GM23338 (cell line): ENCODE data around the gene DHX30. TPM values are rescaled to one million over a fixed set of nuclear protein-coding genes. Genes with fewer than 3 reads are reported as not detected.

ENCODE experiments used
- ATAC-seq: fragments of 200-7000 bp; cut with Tn5 transposase; 3 replicates; pipeline ENCODE4 v1.9.1; 2020
- DNase-seq: peaks from one replicate; pipeline ENCODE4 v3.0.0-alpha.2; 2015; ENCODE audit warnings: low spot score
- H2AFZ ChIP-seq: fragments of 200-600 bp; sonication (generic); 2 replicates; pipeline ENCODE4 v1.8.0; 2016; ENCODE audit warnings: antibody characterized with exemption, mild to moderate bottlenecking, moderate library complexity
- H3F3A ChIP-seq: fragments of 200-600 bp; sonication (generic); replicated peaks from 2 replicates; pipeline ENCODE4 v1.8.0; 2017; ENCODE audit warnings: antibody characterized with exemption, mixed run types, low read depth
- H3K27ac ChIP-seq: fragments of 200-600 bp; sonication (generic); 2 replicates; pipeline ENCODE4 v1.6.1; 2016; ENCODE audit warnings: low read depth
- H3K27me3 ChIP-seq: fragments of 200-600 bp; sonication (generic); 2 replicates; pipeline ENCODE4 v1.8.0; 2016; ENCODE audit warnings: mild to moderate bottlenecking, mixed run types, moderate library complexity; ENCODE audit not compliant: insufficient read depth
- H3K36me3 ChIP-seq: fragments of 200-600 bp; sonication (generic); 2 replicates; pipeline ENCODE4 v1.8.0; 2016; ENCODE audit warnings: mild to moderate bottlenecking; ENCODE audit not compliant: insufficient read depth
- H3K4me1 ChIP-seq: fragments of 200-600 bp; sonication (generic); 2 replicates; pipeline ENCODE4 v1.8.0; 2016; ENCODE audit warnings: mild to moderate bottlenecking, moderate library complexity; ENCODE audit not compliant: insufficient read depth
- H3K4me2 ChIP-seq: fragments of 200-600 bp; sonication (generic); 2 replicates; pipeline ENCODE4 v1.7.1; 2017; ENCODE audit warnings: mixed run types
- H3K4me3 ChIP-seq: fragments of 200-600 bp; sonication (generic); 2 replicates; pipeline ENCODE4 v1.6.1; 2016; ENCODE audit warnings: mixed run types
- H3K79me2 ChIP-seq: fragments of 200-600 bp; sonication (generic); replicated peaks from 2 replicates; pipeline ENCODE4 v1.8.0; 2017; ENCODE audit warnings: mild to moderate bottlenecking; ENCODE audit not compliant: insufficient read depth
- H3K9me2 ChIP-seq: fragments of 200-600 bp; sonication (generic); 2 replicates; pipeline ENCODE4 v1.8.0; 2017; ENCODE audit not compliant: insufficient read depth
- H4K20me1 ChIP-seq: fragments of 200-600 bp; sonication (generic); replicated peaks from 2 replicates; pipeline ENCODE4 v1.8.0; 2017; ENCODE audit warnings: mild to moderate bottlenecking; ENCODE audit not compliant: insufficient read depth
- H3K27ac Mint-ChIP-seq: 2 replicates; pipeline ENCODE4 v1.8.0; 2020; ENCODE audit warnings: inconsistent platforms, mild to moderate bottlenecking, moderate library complexity, mixed read lengths
- H3K27me3 Mint-ChIP-seq: 3 replicates; pipeline ENCODE4 v1.8.0; 2022; ENCODE audit warnings: low read depth, mild to moderate bottlenecking, moderate library complexity, mixed read lengths, inconsistent platforms; ENCODE audit not compliant: insufficient read depth, poor library complexity
- H3K36me3 Mint-ChIP-seq: 3 replicates; pipeline ENCODE4 v1.8.0; 2021; ENCODE audit warnings: low read depth, mild to moderate bottlenecking, inconsistent platforms, moderate library complexity, mixed read lengths
- H3K4me1 Mint-ChIP-seq: 3 replicates; pipeline ENCODE4 v1.8.0; 2020; ENCODE audit warnings: mild to moderate bottlenecking, inconsistent platforms, mixed read lengths
- H3K4me3 Mint-ChIP-seq: 3 replicates; pipeline ENCODE4 v1.8.0; 2021; ENCODE audit warnings: moderate library complexity, mild to moderate bottlenecking, inconsistent platforms, mixed read lengths
- H3K9me3 Mint-ChIP-seq: 3 replicates; pipeline ENCODE4 v1.8.0; 2020; ENCODE audit warnings: moderate library complexity, mild to moderate bottlenecking, inconsistent platforms, mixed read lengths
- EZH2phosphoT487 ChIP-seq: fragments of 200-600 bp; sonication (generic); IDR thresholded peaks from one replicate; pipeline ENCODE4 v1.8.1; 2018; ENCODE audit warnings: antibody characterized with exemption; ENCODE audit not compliant: unreplicated experiment
- JUNB ChIP-seq: IDR thresholded peaks from one replicate; pipeline ENCODE4 v1.6.1; 2016; ENCODE audit warnings: antibody characterized with exemption; ENCODE audit not compliant: unreplicated experiment
- POLR2AphosphoS5 ChIP-seq: IDR thresholded peaks from 2 replicates; pipeline ENCODE4 v1.6.1; 2016; ENCODE audit warnings: antibody characterized with exemption, low read depth
- ZNF331 ChIP-seq: fragments of 250-450 bp; sonication (Bioruptor Pico); IDR thresholded peaks from 2 replicates; pipeline ENCODE4 v1.5.0; 2020; ENCODE audit warnings: low read depth, mild to moderate bottlenecking, moderate library complexity
- polyA plus RNA-seq: library from polyadenylated mRNA; unstranded; fragments of >200 nt; fragmentation: Nextera tagmentation; extraction: Ambion mirVana; gene quantifications from 2 replicates; pipeline ENCODE4 v1.2.1, GENCODE V29; 2016
- total RNA-seq: library from RNA; depleted of rRNA; stranded (reverse); fragments of >200 nt; shearing (Covaris generic); gene quantifications from 2 replicates; pipeline ENCODE4 v1.2.3, GENCODE V29; 2014
- TF ChIP-seq, protein P1 (sequence below): IDR thresholded peaks from one replicate; pipeline ENCODE4 v1.6.1; 2018; ENCODE audit warnings: antibody characterized with exemption; ENCODE audit not compliant: unreplicated experiment
- TF ChIP-seq, protein P2 (sequence below), 2 experiments: fragments of 200-600 bp in 1 of 2; sonication (generic) in 1 of 2; conservative IDR thresholded peaks; 2 replicates each; pipeline versions ENCODE4 v1.5.1 to v1.6.1; 2016 to 2017; ENCODE audit warnings: antibody characterized with exemption in 2 of 2, low read depth in 2 of 2, mild to moderate bottlenecking in 2 of 2, moderate library complexity in 1 of 2
- TF ChIP-seq, protein P3 (sequence below): fragments of 250-450 bp; sonication (Bioruptor Pico); IDR thresholded peaks from 2 replicates; pipeline ENCODE4 v1.5.0; 2020; ENCODE audit warnings: mild to moderate bottlenecking, moderate library complexity

Gene DHX30
- total and polyA plus RNA-seq, 2 experiments from 2014 or later = 47.5 to 125 TPM

DNA sequence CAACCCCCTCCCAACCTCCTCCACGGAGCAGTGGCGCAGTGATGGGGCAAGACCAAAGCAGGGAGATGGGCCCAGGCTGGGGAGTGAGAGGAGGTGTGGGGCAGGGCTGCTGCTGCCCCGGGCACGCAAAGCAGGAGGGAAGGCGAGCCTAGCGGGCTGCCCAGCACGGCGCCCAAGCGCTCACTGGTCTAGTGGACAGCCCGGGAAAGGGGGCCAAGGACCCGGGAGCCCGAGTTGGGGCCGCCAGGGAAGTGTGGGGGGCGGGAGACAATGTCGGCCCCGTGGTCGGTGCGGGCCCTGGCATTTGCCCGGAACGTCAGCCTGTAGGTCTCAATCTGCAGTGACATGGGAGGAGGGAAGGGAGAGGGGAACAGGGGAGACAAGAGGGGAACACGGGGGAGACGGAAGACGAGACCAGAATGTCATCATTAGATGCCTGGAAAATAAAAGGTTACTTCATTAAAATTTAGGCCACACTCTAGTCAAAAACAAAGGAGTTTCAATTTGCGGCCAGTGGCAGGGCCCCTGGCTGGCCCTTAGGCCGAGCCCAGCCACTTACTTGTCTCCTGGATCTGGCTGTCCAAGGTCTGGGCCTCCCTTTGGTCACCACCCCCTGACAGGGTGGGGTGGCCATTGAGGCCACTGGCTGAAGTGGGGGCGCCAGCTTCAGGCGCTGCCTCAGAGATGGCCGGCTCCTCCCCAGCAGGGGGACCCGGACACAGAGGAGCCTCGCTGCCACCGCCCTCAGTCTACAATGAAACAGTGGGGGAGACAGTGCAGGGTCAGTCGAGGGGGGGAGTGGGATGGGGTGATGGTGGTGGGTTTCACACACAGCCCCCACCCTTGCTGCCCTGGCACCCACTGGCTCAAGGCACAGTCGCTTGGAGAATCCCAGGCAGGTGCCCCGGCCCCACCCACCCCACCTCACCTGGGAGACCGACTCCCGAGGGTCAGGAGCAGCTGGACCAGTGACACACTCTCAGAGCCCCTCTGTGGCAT, 50.0 kb downstream of the DHX30 start:
- Mint-ChIP-seq H3K4me3 (no peak overlapping the region), H3K36me3 (peaks cover 70% of the 10 kb centered on the region), H3K4me1 (peaks cover 2% of the 10 kb centered on the region), H3K27ac (no peak overlapping the region), H3K9me3 (no peaks in the 10 kb centered on the region), H3K27me3 (peaks cover 42% of the 10 kb centered on the region)
- TF ChIP-seq POLR2AphosphoS5 (no peak), EZH2phosphoT487 (no peak), JUNB (no peak), ZNF331 (CRISPR knock-in tag) (no peak)
- TF ChIP-seq, protein P1, sequence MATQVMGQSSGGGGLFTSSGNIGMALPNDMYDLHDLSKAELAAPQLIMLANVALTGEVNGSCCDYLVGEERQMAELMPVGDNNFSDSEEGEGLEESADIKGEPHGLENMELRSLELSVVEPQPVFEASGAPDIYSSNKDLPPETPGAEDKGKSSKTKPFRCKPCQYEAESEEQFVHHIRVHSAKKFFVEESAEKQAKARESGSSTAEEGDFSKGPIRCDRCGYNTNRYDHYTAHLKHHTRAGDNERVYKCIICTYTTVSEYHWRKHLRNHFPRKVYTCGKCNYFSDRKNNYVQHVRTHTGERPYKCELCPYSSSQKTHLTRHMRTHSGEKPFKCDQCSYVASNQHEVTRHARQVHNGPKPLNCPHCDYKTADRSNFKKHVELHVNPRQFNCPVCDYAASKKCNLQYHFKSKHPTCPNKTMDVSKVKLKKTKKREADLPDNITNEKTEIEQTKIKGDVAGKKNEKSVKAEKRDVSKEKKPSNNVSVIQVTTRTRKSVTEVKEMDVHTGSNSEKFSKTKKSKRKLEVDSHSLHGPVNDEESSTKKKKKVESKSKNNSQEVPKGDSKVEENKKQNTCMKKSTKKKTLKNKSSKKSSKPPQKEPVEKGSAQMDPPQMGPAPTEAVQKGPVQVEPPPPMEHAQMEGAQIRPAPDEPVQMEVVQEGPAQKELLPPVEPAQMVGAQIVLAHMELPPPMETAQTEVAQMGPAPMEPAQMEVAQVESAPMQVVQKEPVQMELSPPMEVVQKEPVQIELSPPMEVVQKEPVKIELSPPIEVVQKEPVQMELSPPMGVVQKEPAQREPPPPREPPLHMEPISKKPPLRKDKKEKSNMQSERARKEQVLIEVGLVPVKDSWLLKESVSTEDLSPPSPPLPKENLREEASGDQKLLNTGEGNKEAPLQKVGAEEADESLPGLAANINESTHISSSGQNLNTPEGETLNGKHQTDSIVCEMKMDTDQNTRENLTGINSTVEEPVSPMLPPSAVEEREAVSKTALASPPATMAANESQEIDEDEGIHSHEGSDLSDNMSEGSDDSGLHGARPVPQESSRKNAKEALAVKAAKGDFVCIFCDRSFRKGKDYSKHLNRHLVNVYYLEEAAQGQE = no peak
- TF ChIP-seq, protein P2, sequence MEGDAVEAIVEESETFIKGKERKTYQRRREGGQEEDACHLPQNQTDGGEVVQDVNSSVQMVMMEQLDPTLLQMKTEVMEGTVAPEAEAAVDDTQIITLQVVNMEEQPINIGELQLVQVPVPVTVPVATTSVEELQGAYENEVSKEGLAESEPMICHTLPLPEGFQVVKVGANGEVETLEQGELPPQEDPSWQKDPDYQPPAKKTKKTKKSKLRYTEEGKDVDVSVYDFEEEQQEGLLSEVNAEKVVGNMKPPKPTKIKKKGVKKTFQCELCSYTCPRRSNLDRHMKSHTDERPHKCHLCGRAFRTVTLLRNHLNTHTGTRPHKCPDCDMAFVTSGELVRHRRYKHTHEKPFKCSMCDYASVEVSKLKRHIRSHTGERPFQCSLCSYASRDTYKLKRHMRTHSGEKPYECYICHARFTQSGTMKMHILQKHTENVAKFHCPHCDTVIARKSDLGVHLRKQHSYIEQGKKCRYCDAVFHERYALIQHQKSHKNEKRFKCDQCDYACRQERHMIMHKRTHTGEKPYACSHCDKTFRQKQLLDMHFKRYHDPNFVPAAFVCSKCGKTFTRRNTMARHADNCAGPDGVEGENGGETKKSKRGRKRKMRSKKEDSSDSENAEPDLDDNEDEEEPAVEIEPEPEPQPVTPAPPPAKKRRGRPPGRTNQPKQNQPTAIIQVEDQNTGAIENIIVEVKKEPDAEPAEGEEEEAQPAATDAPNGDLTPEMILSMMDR (conservative IDR thresholded peaks at IDR 0.05; ENCODE audit: low read depth in 2 of 2) = peak in 1 of 2 experiments; percentile 32; a peak in 2 of 4 replicates
- TF ChIP-seq, protein P3, sequence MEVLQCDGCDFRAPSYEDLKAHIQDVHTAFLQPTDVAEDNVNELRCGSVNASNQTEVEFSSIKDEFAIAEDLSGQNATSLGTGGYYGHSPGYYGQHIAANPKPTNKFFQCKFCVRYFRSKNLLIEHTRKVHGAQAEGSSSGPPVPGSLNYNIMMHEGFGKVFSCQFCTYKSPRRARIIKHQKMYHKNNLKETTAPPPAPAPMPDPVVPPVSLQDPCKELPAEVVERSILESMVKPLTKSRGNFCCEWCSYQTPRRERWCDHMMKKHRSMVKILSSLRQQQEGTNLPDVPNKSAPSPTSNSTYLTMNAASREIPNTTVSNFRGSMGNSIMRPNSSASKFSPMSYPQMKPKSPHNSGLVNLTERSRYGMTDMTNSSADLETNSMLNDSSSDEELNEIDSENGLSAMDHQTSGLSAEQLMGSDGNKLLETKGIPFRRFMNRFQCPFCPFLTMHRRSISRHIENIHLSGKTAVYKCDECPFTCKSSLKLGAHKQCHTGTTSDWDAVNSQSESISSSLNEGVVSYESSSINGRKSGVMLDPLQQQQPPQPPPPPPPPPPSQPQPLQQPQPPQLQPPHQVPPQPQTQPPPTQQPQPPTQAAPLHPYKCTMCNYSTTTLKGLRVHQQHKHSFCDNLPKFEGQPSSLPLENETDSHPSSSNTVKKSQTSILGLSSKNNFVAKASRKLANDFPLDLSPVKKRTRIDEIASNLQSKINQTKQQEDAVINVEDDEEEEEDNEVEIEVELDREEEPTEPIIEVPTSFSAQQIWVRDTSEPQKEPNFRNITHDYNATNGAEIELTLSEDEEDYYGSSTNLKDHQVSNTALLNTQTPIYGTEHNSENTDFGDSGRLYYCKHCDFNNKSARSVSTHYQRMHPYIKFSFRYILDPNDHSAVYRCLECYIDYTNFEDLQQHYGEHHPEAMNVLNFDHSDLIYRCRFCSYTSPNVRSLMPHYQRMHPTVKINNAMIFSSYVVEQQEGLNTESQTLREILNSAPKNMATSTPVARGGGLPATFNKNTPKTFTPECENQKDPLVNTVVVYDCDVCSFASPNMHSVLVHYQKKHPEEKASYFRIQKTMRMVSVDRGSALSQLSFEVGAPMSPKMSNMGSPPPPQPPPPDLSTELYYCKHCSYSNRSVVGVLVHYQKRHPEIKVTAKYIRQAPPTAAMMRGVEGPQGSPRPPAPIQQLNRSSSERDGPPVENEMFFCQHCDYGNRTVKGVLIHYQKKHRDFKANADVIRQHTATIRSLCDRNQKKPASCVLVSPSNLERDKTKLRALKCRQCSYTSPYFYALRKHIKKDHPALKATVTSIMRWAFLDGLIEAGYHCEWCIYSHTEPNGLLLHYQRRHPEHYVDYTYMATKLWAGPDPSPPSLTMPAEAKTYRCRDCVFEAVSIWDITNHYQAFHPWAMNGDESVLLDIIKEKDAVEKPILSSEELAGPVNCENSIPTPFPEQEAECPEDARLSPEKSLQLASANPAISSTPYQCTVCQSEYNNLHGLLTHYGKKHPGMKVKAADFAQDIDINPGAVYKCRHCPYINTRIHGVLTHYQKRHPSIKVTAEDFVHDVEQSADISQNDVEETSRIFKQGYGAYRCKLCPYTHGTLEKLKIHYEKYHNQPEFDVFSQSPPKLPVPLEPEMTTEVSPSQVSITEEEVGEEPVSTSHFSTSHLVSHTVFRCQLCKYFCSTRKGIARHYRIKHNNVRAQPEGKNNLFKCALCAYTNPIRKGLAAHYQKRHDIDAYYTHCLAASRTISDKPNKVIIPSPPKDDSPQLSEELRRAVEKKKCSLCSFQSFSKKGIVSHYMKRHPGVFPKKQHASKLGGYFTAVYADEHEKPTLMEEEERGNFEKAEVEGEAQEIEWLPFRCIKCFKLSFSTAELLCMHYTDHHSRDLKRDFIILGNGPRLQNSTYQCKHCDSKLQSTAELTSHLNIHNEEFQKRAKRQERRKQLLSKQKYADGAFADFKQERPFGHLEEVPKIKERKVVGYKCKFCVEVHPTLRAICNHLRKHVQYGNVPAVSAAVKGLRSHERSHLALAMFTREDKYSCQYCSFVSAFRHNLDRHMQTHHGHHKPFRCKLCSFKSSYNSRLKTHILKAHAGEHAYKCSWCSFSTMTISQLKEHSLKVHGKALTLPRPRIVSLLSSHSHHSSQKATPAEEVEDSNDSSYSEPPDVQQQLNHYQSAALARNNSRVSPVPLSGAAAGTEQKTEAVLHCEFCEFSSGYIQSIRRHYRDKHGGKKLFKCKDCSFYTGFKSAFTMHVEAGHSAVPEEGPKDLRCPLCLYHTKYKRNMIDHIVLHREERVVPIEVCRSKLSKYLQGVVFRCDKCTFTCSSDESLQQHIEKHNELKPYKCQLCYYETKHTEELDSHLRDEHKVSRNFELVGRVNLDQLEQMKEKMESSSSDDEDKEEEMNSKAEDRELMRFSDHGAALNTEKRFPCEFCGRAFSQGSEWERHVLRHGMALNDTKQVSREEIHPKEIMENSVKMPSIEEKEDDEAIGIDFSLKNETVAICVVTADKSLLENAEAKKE (CRISPR knock-in tag) = no peak
- no peak overlapping the region for H3K4me2 ChIP-seq
- H3K4me1 ChIP-seq = no peaks in the 10 kb centered on the region
- no peak overlapping the region for H3K27ac ChIP-seq
- H4K20me1 ChIP-seq = peaks cover 6% of the 10 kb centered on the region
- no peaks in the 10 kb centered on the region for H3K27me3 ChIP-seq
- H3K79me2 ChIP-seq = no peaks in the 10 kb centered on the region
- no peak overlapping the region for H2AFZ ChIP-seq
- ATAC-seq (peak; percentile 8), DNase-seq (no peak)
- H3K9me2 ChIP-seq = no peaks in the 10 kb centered on the region
- no peak overlapping the region for H3K4me3 ChIP-seq
- peaks cover 3% of the 10 kb centered on the region; the same call in 1 of the 2 replicates for H3K36me3 ChIP-seq
- H3F3A ChIP-seq = peaks cover 29% of the 10 kb centered on the region
